OCI-LY7 (cell line): ENCODE data around the gene RIC3.

Source experiments
- CTCF ChIP-seq: fragments of 200-600 bp; sonication (generic); conservative IDR thresholded peaks from 2 replicates; pipeline ENCODE4 v1.5.1; 2014; ENCODE audit warnings: mild to moderate bottlenecking, antibody characterized with exemption, low read length, moderate library complexity, mixed read lengths
- EZH2phosphoT487 ChIP-seq: fragments of 200-600 bp; sonication (generic); IDR thresholded peaks from 2 replicates; pipeline ENCODE4 v1.6.1; 2018; ENCODE audit warnings: low read depth, borderline replicate concordance, mild to moderate bottlenecking, mixed run types, antibody characterized with exemption, low read length, moderate library complexity, mixed read lengths

GRCh38 chr11:8091721-8092120 is 77.1 kb downstream of the RIC3 start:
- no peak for TF ChIP-seq CTCF
- TF ChIP-seq EZH2phosphoT487, result no peak
